Measurements from ENCODE around the gene RAB36. TPM values are rescaled to one million over a fixed set of nuclear protein-coding genes. Genes with fewer than 3 reads are reported as not detected.
A peak's percentile ranks its signal among the peaks of the same experiment; 100 is the strongest.

Gene RAB36
- total RNA-seq, 2 experiments from 2014 or later, result 0.20 to 0.22 TPM

DNA sequence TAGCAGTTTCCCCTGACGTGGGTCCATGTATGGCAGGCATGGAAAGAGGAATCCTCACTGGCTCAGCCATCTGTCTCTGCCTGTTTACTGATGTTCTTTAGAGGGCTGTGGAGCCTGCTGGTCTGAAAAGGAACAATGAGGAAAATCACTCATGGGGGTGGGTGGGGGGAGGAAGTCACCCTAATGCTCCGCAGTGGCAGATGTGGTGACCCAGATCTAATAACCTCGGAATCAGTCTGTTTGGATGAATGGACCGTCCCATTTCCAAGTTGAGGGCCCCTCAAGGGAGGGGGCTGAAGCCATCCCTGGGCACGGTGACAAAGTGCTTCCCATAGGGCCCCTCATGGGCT, 39.5 kb downstream of the RAB36 start:
- H3K4me1 Mint-ChIP-seq (ENCODE audit: low read depth), result peaks cover 53% of the 10 kb centered on the region
- TF ChIP-seq CTCF (IDR thresholded peaks at IDR 0.05), result no peak
- H3K27me3 Mint-ChIP-seq, result no peaks in the 10 kb centered on the region
- no peak for DNase-seq
- ChIA-PET POLR2A (interaction anchor here (1.0 kb wide), 1 partner anchor 33 kb away, joined by 3 read pairs; no protein-coding TSS in a partner anchor), CTCF (interaction anchor here (1.0 to 15.8 kb wide), 3 partner anchors 40 to 97 kb away, joined by 3 to 237 read pairs (median 4); no protein-coding TSS in a partner anchor)
- ATAC-seq, result no peak
- H3K27ac Mint-ChIP-seq, result peak overlapping the region; percentile 41
- no peaks in the 10 kb centered on the region for H3K9me3 Mint-ChIP-seq
- peaks cover 28% of the 10 kb centered on the region for H3K36me3 Mint-ChIP-seq (ENCODE audit: low read depth)
- H3K4me3 Mint-ChIP-seq, result peak overlapping the region; percentile 12
- intact Hi-C loops (cut with micrococcal nuclease), result loop anchor here (5.0 kb wide), 1 partner anchor 53 kb away; no protein-coding TSS in a partner anchor

- DNase-seq, result no peak
- no peaks in the 10 kb centered on the region for H3K27me3 Mint-ChIP-seq
- intact Hi-C loops (cut with micrococcal nuclease), result no loop called here
- peaks cover 23% of the 10 kb centered on the region for H3K36me3 Mint-ChIP-seq (ENCODE audit: low read depth)
- H3K4me3 Mint-ChIP-seq, result no peak overlapping the region
- H3K9me3 Mint-ChIP-seq, result no peaks in the 10 kb centered on the region
- peaks cover 54% of the 10 kb centered on the region for H3K4me1 Mint-ChIP-seq (ENCODE audit: low read depth)
- ChIA-PET POLR2A (interaction anchor here (1.6 to 2.2 kb wide), 2 partner anchors 10 to 13 kb away, joined by 4 read pairs; no protein-coding TSS in a partner anchor), CTCF (interaction anchor here (0.9 to 2.0 kb wide), 4 partner anchors 22 to 104 kb away, joined by 3 to 8 read pairs (median 3); no protein-coding TSS in a partner anchor)
- no peak for TF ChIP-seq CTCF (IDR thresholded peaks at IDR 0.05)
- ATAC-seq, result no peak
- H3K27ac Mint-ChIP-seq, result no peak overlapping the region
Measured at GRCh38 chr22:23187211-23187610, 41.9 kb downstream of the RAB36 start.

DNA sequence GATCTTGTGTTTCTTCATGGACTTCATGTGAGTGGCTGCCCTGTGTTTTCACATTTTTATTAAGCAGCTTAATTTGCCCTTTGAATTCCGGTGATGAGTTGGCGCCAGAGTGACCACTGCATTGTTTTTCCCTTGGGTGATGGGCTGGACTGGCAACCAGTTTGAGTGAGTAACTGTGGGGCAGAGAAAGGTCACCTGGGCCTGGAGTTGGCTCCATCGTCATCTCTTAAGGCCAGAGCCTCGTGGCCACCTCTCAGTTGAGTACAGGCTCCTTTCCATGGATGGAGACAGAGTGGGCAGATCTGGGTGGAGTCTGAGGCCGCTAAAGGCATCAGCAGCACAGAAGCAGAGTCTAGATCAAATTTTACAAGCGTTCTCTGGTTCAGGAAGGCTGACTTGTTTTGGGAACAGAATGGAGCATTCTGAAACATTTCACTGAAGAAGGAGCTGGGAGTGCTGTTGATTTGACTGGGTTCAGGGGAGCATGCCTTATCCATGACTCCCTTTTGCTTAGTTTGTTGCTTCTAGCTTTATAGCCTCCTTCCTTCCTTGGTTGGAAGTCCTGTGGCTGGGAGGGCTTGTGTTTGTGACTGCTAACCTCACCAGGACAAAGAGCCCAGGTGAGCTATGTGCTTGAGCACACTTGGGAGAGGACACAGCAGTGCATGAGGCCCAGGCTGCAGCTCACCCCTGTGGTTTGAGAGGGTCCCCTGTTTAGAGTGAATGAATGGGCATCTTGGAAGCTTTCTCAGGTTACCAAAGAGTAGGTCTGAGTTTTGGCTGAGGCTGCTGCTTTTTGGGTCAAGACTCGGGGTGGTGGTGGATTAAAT, 42.8 kb downstream of the RAB36 start:
- POLR2A ChIA-PET, result interaction anchor here (1.0 to 1.6 kb wide), 3 partner anchors 9 to 91 kb away, joined by 3 to 4 read pairs (median 3); no protein-coding TSS in a partner anchor
- intact Hi-C loops (cut with micrococcal nuclease), result no loop called here
- peaks cover 48% of the 10 kb centered on the region for H3K4me1 Mint-ChIP-seq (ENCODE audit: low read depth)
- ATAC-seq (no peak), DNase-seq (no peak)
- TF ChIP-seq CTCF (IDR thresholded peaks at IDR 0.05), result no peak
- CTCF ChIA-PET, result interaction anchor here (1.2 to 1.5 kb wide), 2 partner anchors 21 to 102 kb away, joined by 3 to 4 read pairs; no protein-coding TSS in a partner anchor
- H3K4me3 Mint-ChIP-seq, result no peak overlapping the region
- peaks cover 20% of the 10 kb centered on the region for H3K36me3 Mint-ChIP-seq (ENCODE audit: low read depth)
- H3K9me3 Mint-ChIP-seq, result no peaks in the 10 kb centered on the region
- H3K27ac Mint-ChIP-seq, result peak overlapping the region; percentile 26
- no peaks in the 10 kb centered on the region for H3K27me3 Mint-ChIP-seq

GRCh38 chr22:23190526-23190925, 45.2 kb downstream of the RAB36 start:
- DNase-seq, result no peak
- Mint-ChIP-seq H3K27me3 (no peaks in the 10 kb centered on the region), H3K4me3 (no peak overlapping the region), H3K4me1 (ENCODE audit: low read depth) (peaks cover 34% of the 10 kb centered on the region), H3K36me3 (ENCODE audit: low read depth) (peaks cover 16% of the 10 kb centered on the region), H3K9me3 (no peaks in the 10 kb centered on the region), H3K27ac (no peak overlapping the region)
- ChIA-PET POLR2A (interaction anchor here (1.2 kb wide), 1 partner anchor 26 kb away, joined by 4 read pairs; no protein-coding TSS in a partner anchor), CTCF (no interaction called here)
- no peak for TF ChIP-seq CTCF (IDR thresholded peaks at IDR 0.05)
- no peak for ATAC-seq
- intact Hi-C loops (cut with micrococcal nuclease), result no loop called here

- Mint-ChIP-seq H3K9me3 (no peaks in the 10 kb centered on the region), H3K36me3 (ENCODE audit: low read depth) (peaks cover 11% of the 10 kb centered on the region), H3K4me3 (no peak overlapping the region), H3K4me1 (ENCODE audit: low read depth) (peaks cover 32% of the 10 kb centered on the region), H3K27ac (no peak overlapping the region), H3K27me3 (no peaks in the 10 kb centered on the region)
- DNase-seq, result no peak
- no peak for TF ChIP-seq CTCF (IDR thresholded peaks at IDR 0.05)
- intact Hi-C loops (cut with micrococcal nuclease), result no loop called here
- ATAC-seq, result no peak
- ChIA-PET POLR2A (interaction anchor here (1.0 kb wide), 1 partner anchor 13 kb away, joined by 3 read pairs; no protein-coding TSS in a partner anchor), CTCF (no interaction called here)
Measured at GRCh38 chr22:23192133-23192532, 46.9 kb downstream of the RAB36 start.

All from activated CD8-positive, alpha-beta T cell treated with anti-CD3 and anti-CD28 coated beads for 36 hours (primary cell).